ENCODE data around the gene SOAT2. TPM values are rescaled to one million over a fixed set of nuclear protein-coding genes. Genes with fewer than 3 reads are reported as not detected.

Gene SOAT2
- total and polyA plus RNA-seq, 2 of the 4 experiments (the other 2 are of a cell fraction) = 0.18 to 0.39 TPM

- Histone ChIP-seq H3K27me3 (ENCODE audit: control insufficient read depth, insufficient read depth, low read length) (no peaks in the 10 kb centered on the region), H3K14ac (replicated peaks; ENCODE audit: low read depth, low read length) (no peak overlapping the region), H3K4ac (ENCODE audit: low read depth, low read length) (no peak overlapping the region), H3K9ac (ENCODE audit: low read depth, low read length) (no peak overlapping the region), H4K8ac (ENCODE audit: low read depth in 2 of 2, low read length in 2 of 2) (no peak overlapping the region), H4K20me1 (ENCODE audit: insufficient read depth, low read length) (peaks cover 2% of the 10 kb centered on the region), H3K36me3 (ENCODE audit: control insufficient read depth, insufficient read depth, low read length) (peaks cover 82% of the 10 kb centered on the region), H2BK20ac (ENCODE audit: low read depth, low read length) (no peak overlapping the region), H2AK5ac (ENCODE audit: low read depth, low read length) (no peak overlapping the region), H3K9me1 (ENCODE audit: insufficient read depth, low read length) (peaks cover 5% of the 10 kb centered on the region; the same call in 1 of the 2 replicates), H3K9me3 (ENCODE audit: control insufficient read depth, insufficient read depth, low read length) (no peaks in the 10 kb centered on the region), H3K27ac (ENCODE audit: insufficient read depth, low read length) (no peak overlapping the region), H3K4me3 (ENCODE audit: insufficient read depth, low read depth, low read length) (no peak overlapping the region), H3K79me1 (ENCODE audit: low read depth in 1 of 2, low read length in 2 of 2) (peaks cover 0 to 36% of the 10 kb centered on the region in 2 experiments; a peak in 2 of 4 replicates), H2AK9ac (replicated peaks; ENCODE audit: low read depth, low read length, poor library complexity) (no peak overlapping the region), H4K5ac (ENCODE audit: low read depth, low read length) (no peak overlapping the region), H3K4me2 (ENCODE audit: low read depth, low read length) (no peak overlapping the region), H3K56ac (ENCODE audit: extremely low read depth, insufficient read depth, low read length) (no peak overlapping the region), H2BK15ac (ENCODE audit: low read depth, low read length) (no peak overlapping the region), H3K18ac (ENCODE audit: low read depth, low read length) (no peak overlapping the region), H2BK120ac (ENCODE audit: low read depth, low read length) (no peak overlapping the region), H2BK5ac (ENCODE audit: low read depth, low read length, poor library complexity, severe bottlenecking) (no peak overlapping the region), H3K23ac (ENCODE audit: low read depth, low read length) (no peak overlapping the region), H4K91ac (ENCODE audit: insufficient read depth, low read depth, low read length) (no peak overlapping the region), H3K4me1 (ENCODE audit: control insufficient read depth, insufficient read depth, low read length) (peaks cover 15% of the 10 kb centered on the region), H2AFZ (replicated peaks; ENCODE audit: low read length, poor library complexity) (peak overlapping the region; percentile 25)
- CTCF ChIA-PET = no interaction called here
- DNase-seq (no peak), ATAC-seq (ENCODE audit: low read depth) (no peak)
- no TSS peak for BruUV-seq (replicated peaks)
- 76% methylated on average over 12 of the region's 35 CpGs; no CpG with 5 or more reads in 1 of the 2 experiments for WGBS, 2 experiments (ENCODE audit: extremely low coverage in 2 of 2, insufficient read length in 1 of 2)
- intact Hi-C loops (cut with micrococcal nuclease) = no loop called here
- in situ Hi-C loops (cut with MboI; ENCODE audit: low sequenced_read_pairs) = no loop called here
- dilution Hi-C loops (cut with HindIII; ENCODE audit: low sequenced_read_pairs, unreplicated experiment) = no loop called here
- POLR2A ChIA-PET (ENCODE audit: unreplicated experiment) = no interaction called here
- TF ChIP-seq MXI1 (IDR thresholded peaks at IDR 0.05; ENCODE audit: borderline replicate concordance, low read depth, low read length) = no peak
- no peak for TF ChIP-seq RAD21 (IDR thresholded peaks at IDR 0.05; ENCODE audit: low read length)
- TF ChIP-seq SMC3 (IDR thresholded peaks at IDR 0.05; ENCODE audit: low read depth, low read length) = no peak
- TF ChIP-seq CEBPB (IDR thresholded peaks at IDR 0.05; ENCODE audit: low read depth, low read length) = no peak
- TF ChIP-seq, protein P1, sequence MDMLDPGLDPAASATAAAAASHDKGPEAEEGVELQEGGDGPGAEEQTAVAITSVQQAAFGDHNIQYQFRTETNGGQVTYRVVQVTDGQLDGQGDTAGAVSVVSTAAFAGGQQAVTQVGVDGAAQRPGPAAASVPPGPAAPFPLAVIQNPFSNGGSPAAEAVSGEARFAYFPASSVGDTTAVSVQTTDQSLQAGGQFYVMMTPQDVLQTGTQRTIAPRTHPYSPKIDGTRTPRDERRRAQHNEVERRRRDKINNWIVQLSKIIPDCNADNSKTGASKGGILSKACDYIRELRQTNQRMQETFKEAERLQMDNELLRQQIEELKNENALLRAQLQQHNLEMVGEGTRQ (IDR thresholded peaks at IDR 0.05; ENCODE audit: low read depth, low read length) = no peak
- TF ChIP-seq MAFK (IDR thresholded peaks at IDR 0.05; ENCODE audit: low read depth, low read length) = no peak
- TF ChIP-seq POLR2A (IDR thresholded peaks at IDR 0.05; ENCODE audit: low read depth, low read length) = no peak
- no peak for TF ChIP-seq FOS (IDR thresholded peaks at IDR 0.05; ENCODE audit: low read depth, low read length)
- TF ChIP-seq RCOR1 (IDR thresholded peaks at IDR 0.05; ENCODE audit: insufficient replicate concordance, low read length) = no peak
- TF ChIP-seq BHLHE40 (IDR thresholded peaks at IDR 0.05; ENCODE audit: low read depth, low read length) = no peak
- TF ChIP-seq RFX5 (IDR thresholded peaks at IDR 0.05; ENCODE audit: low read depth, low read length) = no peak
- TF ChIP-seq MAZ (IDR thresholded peaks at IDR 0.05; ENCODE audit: borderline replicate concordance, low read depth, low read length) = no peak
Observed at GRCh38 chr12:53058674-53059433, 44.4 kb upstream of the SOAT2 start.
